Calu3 (cell line): ENCODE results near the gene SPON1. TPM values are rescaled to one million over a fixed set of nuclear protein-coding genes. Genes with fewer than 3 reads are reported as not detected.

ENCODE experiments used
- BruUV-seq: library from RNA; stranded (reverse); fragments of 400-500 nt; replicated peaks from 2 replicates; lab custom pipeline; 2021; lab: Mats Ljungman, UMichigan
- CTCF ChIA-PET: fragments of 300-600 bp; sonication (Branson Sonifier 250); formaldehyde crosslinking; loops from one replicate; lab custom pipeline; 2022; ENCODE audit warnings: antibody characterized with exemption; lab: Charles Lee
- DNase-seq: peaks from one replicate; pipeline ENCODE4 v3.0.0; 2022
- H3K27ac Mint-ChIP-seq: one replicate; pipeline ENCODE4 v1.8.0; 2022; ENCODE audit warnings: mixed read lengths; ENCODE audit not compliant: unreplicated experiment
- H3K27me3 Mint-ChIP-seq: one replicate; pipeline ENCODE4 v1.8.0; 2022; ENCODE audit warnings: mixed read lengths; ENCODE audit not compliant: unreplicated experiment
- H3K36me3 Mint-ChIP-seq: one replicate; pipeline ENCODE4 v1.8.0; 2022; ENCODE audit warnings: mild to moderate bottlenecking, moderate library complexity, mixed read lengths; ENCODE audit not compliant: insufficient read depth, unreplicated experiment
- H3K4me1 Mint-ChIP-seq: one replicate; pipeline ENCODE4 v1.8.0; 2022; ENCODE audit warnings: mild to moderate bottlenecking, low read depth, mixed read lengths; ENCODE audit not compliant: unreplicated experiment
- H3K4me3 Mint-ChIP-seq: one replicate; pipeline ENCODE4 v1.8.0; 2022; ENCODE audit warnings: mild to moderate bottlenecking, low read depth, moderate library complexity, mixed read lengths; ENCODE audit not compliant: unreplicated experiment
- H3K9me3 Mint-ChIP-seq: one replicate; pipeline ENCODE4 v1.8.0; 2022; ENCODE audit warnings: low read depth, mixed read lengths; ENCODE audit not compliant: unreplicated experiment
- intact Hi-C: fragments of 100-400 bp; cut with micrococcal nuclease; formaldehyde crosslinking; loops from one replicate; pipeline ENCODE4 v1.10.0; 2022; ENCODE audit not compliant: unreplicated experiment
- total RNA-seq: library from RNA; stranded (reverse); gene quantifications from 2 replicates; pipeline ENCODE4 v1.2.3, GENCODE V29; 2022
- TF ChIP-seq, protein P1 (sequence below): fragments of 200-600 bp; IDR thresholded peaks from one replicate; pipeline ENCODE4 v1.8.0; 2022; ENCODE audit warnings: antibody characterized with exemption; ENCODE audit not compliant: unreplicated experiment

The SPON1 gene
- total RNA-seq, 1 experiment from 2014 or later = not detected

DNA sequence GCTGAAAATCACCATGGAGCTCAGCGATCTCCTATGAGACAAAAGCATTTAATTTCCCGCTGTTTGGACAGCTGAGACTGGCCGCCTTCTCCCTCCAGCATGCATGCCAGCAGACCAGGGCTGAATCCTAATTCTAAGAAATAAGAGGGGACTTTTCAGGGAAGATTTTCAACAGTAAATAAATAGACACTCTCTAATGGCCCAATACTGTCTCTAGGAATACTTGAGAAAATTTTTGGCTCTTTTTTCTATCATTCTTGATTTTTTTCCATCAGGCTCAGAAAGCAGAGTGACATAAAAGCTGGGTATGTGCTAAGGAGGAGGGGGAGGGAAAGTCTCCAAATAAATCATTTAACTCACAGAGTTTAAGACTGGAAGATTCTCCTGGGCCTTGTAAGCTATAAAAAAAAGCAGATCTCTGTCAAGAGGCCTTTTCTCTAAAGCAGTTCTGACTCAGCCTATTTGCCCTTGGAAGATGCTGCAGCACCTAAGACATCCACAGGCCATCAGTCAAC, 17.6 kb upstream of the SPON1 start:
- Mint-ChIP-seq H3K4me1 (no peaks in the 10 kb centered on the region), H3K36me3 (no peaks in the 10 kb centered on the region), H3K27ac (no peak overlapping the region), H3K4me3 (no peak overlapping the region), H3K9me3 (no peaks in the 10 kb centered on the region), H3K27me3 (peaks cover 19% of the 10 kb centered on the region)
- CTCF ChIA-PET = interaction anchor here (1.2 kb wide), 1 partner anchor 72 kb away, joined by 4 read pairs; no protein-coding TSS in a partner anchor
- intact Hi-C loops = no loop called here
- no peak for DNase-seq
- no TSS peak for BruUV-seq
- TF ChIP-seq, protein P1, sequence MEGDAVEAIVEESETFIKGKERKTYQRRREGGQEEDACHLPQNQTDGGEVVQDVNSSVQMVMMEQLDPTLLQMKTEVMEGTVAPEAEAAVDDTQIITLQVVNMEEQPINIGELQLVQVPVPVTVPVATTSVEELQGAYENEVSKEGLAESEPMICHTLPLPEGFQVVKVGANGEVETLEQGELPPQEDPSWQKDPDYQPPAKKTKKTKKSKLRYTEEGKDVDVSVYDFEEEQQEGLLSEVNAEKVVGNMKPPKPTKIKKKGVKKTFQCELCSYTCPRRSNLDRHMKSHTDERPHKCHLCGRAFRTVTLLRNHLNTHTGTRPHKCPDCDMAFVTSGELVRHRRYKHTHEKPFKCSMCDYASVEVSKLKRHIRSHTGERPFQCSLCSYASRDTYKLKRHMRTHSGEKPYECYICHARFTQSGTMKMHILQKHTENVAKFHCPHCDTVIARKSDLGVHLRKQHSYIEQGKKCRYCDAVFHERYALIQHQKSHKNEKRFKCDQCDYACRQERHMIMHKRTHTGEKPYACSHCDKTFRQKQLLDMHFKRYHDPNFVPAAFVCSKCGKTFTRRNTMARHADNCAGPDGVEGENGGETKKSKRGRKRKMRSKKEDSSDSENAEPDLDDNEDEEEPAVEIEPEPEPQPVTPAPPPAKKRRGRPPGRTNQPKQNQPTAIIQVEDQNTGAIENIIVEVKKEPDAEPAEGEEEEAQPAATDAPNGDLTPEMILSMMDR = no peak

DNA sequence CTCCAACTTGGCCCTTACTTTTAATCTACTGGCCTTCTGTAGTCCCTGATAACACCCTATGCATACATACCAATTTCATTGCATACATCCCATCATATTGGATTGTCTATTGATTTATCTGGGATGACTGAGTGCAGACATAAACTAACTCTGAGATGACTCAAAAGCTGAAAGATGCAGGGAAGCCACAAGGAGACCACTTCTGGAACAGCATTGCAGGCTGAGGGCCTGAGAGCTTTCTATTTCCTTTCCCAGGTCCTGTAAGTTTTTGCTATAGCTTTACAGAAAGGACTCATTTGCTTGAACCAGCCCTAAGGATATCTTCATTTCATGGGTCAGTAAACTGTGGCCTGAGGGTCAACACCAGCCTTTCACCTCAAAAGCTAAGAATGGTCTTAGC, 15.1 kb upstream of the SPON1 start:
- no peaks in the 10 kb centered on the region for H3K36me3 Mint-ChIP-seq
- no TSS peak for BruUV-seq
- H3K9me3 Mint-ChIP-seq = no peaks in the 10 kb centered on the region
- TF ChIP-seq, protein P1 = no peak
- no peak overlapping the region for H3K27ac Mint-ChIP-seq
- no peak for DNase-seq
- intact Hi-C loops = no loop called here
- peaks cover 23% of the 10 kb centered on the region for H3K27me3 Mint-ChIP-seq
- no peaks in the 10 kb centered on the region for H3K4me1 Mint-ChIP-seq
- CTCF ChIA-PET = interaction anchor here (0.8 to 2.9 kb wide), 2 partner anchors 10 to 15 kb away, joined by 3 to 9 read pairs; partner anchors contain the start of gene SPON1
- H3K4me3 Mint-ChIP-seq = no peak overlapping the region

DNA sequence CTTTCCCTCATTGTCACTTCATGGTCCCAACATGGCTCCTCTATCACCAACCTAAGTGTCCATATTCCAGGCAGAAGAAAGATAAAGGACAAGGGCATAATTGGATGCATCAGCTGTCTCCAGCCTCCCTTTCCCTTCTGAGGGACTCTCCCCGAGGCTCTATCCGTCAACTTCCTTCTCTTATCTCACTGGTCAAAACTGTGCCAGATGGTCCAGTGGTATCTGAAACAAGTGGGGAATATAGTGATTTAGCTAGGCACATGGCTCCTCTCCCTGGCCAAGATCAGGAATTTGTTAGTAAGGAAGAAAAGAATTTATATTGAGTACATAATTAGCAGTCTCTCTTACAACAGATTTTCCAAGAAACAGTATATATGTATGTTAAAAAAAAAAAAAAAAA, 12.6 kb upstream of the SPON1 start:
- H3K27ac Mint-ChIP-seq = no peak overlapping the region
- H3K36me3 Mint-ChIP-seq = no peaks in the 10 kb centered on the region
- TF ChIP-seq, protein P1 = no peak
- BruUV-seq = no TSS peak
- H3K4me1 Mint-ChIP-seq = no peaks in the 10 kb centered on the region
- DNase-seq = no peak
- H3K27me3 Mint-ChIP-seq = peaks cover 23% of the 10 kb centered on the region
- H3K9me3 Mint-ChIP-seq = no peaks in the 10 kb centered on the region
- CTCF ChIA-PET = interaction anchor here (1.0 kb wide), 2 partner anchors 77 to 174 kb away, joined by 3 to 4 read pairs; no protein-coding TSS in a partner anchor
- intact Hi-C loops = loop anchor here (2.0 kb wide), 1 partner anchor 177 kb away; no protein-coding TSS in a partner anchor
- no peak overlapping the region for H3K4me3 Mint-ChIP-seq

DNA sequence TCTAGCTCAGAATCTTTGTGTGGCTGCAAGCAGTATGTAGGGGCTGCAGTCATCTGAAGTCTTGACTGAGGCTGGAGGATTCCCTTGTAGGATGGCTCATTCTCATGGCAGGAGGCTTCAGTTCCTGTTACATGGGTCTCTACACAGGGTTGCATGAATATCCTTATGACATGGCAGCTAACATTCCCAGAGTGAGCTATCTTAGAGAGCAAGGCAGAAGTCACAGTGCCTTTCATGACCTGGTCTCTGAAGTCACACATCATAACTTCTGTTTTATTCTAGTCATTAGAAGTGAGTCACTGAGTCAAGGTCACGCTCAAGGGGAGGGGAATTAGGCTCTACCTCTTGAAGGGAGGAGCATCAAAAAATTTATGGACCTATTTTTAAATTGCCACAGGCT, 10.3 kb upstream of the SPON1 start:
- Mint-ChIP-seq H3K27ac (no peak overlapping the region), H3K4me3 (no peak overlapping the region), H3K36me3 (no peaks in the 10 kb centered on the region), H3K4me1 (no peaks in the 10 kb centered on the region), H3K9me3 (no peaks in the 10 kb centered on the region), H3K27me3 (peaks cover 23% of the 10 kb centered on the region)
- CTCF ChIA-PET = interaction anchor here (1.1 kb wide), 1 partner anchor 176 kb away, joined by 3 read pairs; no protein-coding TSS in a partner anchor
- TF ChIP-seq, protein P1 = no peak
- no TSS peak for BruUV-seq
- DNase-seq = no peak
- intact Hi-C loops = no loop called here
